ENCODE results near the gene BRCA1. TPM values are rescaled to one million over a fixed set of nuclear protein-coding genes. Genes with fewer than 3 reads are reported as not detected.

BRCA1 gene
- 10 to 100 TPM in 1 of 4 donors, 1 to 10 TPM in 3; 2.4 to 10.9 (median 5.5) TPM for total RNA-seq

DNA sequence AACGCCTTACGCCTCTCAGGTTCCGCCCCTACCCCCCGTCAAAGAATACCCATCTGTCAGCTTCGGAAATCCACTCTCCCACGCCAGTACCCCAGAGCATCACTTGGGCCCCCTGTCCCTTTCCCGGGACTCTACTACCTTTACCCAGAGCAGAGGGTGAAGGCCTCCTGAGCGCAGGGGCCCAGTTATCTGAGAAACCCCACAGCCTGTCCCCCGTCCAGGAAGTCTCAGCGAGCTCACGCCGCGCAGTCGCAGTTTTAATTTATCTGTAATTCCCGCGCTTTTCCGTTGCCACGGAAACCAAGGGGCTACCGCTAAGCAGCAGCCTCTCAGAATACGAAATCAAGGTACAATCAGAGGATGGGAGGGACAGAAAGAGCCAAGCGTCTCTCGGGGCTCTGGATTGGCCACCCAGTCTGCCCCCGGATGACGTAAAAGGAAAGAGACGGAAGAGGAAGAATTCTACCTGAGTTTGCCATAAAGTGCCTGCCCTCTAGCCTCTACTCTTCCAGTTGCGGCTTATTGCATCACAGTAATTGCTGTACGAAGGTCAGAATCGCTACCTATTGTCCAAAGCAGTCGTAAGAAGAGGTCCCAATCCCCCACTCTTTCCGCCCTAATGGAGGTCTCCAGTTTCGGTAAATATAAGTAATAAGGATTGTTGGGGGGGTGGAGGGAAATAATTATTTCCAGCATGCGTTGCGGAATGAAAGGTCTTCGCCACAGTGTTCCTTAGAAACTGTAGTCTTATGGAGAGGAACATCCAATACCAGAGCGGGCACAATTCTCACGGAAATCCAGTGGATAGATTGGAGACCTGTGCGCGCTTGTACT is at the start of gene BRCA1:
BRCA1 (minus strand) TSS at position 232 of the 834 bp plus-strand sequence. CDS start 1,268 bp downstream, outside the sequence.
- TF ChIP-seq, protein P1, sequence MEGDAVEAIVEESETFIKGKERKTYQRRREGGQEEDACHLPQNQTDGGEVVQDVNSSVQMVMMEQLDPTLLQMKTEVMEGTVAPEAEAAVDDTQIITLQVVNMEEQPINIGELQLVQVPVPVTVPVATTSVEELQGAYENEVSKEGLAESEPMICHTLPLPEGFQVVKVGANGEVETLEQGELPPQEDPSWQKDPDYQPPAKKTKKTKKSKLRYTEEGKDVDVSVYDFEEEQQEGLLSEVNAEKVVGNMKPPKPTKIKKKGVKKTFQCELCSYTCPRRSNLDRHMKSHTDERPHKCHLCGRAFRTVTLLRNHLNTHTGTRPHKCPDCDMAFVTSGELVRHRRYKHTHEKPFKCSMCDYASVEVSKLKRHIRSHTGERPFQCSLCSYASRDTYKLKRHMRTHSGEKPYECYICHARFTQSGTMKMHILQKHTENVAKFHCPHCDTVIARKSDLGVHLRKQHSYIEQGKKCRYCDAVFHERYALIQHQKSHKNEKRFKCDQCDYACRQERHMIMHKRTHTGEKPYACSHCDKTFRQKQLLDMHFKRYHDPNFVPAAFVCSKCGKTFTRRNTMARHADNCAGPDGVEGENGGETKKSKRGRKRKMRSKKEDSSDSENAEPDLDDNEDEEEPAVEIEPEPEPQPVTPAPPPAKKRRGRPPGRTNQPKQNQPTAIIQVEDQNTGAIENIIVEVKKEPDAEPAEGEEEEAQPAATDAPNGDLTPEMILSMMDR (IDR thresholded peaks at IDR 0.05; ENCODE audit: low read depth): no peak

DNA sequence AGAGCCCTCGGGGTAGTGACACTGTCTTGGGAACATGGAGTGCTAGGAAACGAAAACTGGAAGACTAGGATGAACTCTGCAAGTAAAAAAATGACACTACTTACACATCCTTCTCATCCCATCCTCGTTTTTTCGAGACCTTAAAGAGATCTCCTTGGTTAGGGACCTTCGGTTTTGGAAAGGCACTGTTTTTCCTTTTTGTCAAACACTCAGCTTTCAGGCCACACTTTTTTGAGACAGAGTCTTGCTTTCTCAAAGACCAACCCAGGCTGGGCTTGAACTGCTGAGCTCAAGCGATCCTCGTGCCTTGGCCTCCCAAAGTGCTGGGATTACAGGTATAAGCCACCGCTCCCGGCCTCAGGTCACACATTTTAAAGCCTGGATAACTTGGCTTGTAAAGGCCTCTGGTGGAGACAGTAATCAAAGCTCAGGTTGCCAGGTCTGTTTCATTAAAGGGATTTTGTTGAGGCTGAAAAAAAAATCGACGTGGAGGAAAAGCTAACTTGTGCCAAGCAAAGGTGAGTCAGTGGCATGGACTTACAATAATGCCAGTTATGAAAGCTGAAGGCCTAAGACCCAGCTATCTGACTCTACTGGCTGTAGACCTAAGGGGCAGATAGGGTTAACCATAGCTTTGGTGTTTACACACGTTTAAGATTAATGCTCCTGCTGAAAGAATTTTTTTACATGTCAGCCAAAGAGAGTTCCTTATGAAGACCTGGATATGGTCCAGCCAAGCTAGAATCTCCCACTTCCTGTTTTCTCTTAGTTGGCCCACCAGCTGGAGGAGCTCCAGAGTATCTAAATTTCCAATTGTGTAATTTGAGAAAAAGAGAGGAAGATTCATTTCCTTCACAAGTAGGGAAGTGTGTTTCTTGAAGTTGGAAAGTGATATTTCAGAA is 46.7 kb upstream of the BRCA1 start:
- TF ChIP-seq, protein P1 (IDR thresholded peaks at IDR 0.05; ENCODE audit: low read depth): no peak

DNA sequence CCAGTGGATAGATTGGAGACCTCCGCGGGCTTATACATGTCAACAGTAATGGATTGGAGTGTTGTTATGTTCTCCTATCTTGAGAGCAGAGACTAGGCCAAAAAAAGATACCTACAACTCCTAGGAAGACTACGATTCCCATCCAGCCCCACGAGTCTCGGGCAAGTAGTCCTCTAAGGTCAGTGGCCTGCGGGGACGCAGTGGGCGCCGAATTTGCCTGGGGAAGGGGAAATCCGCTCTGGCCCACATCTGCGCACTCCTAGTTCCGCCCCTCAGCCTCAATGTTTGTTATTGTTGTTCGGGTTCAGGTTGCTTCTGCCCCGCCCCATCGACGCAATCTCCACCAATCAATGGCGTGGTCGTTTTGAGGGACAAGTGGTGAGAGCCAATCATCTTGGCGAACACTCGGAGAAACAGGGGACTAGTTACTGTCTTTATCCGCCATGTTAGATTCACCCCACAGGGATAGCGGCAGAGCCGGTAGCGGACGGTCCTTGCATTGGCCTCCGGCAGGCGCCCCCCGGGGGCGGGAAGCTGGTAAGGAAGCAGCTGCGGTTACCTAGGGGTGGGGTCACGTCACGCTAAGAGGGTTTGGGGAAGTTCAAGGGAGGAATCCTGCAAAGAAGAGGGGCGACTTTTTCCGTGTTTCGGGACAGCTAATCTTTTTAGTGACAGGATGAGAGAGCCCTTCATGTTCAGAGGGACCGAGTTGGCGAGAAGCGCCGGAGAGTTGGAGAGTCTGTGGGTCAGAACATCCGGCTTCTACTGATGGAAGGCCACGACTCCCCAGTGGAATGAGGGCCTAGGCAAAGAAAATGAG is 45.8 kb upstream of the BRCA1 start, which contains the start of gene NBR1:
NBR1 (plus strand) TSS at position 449 of the 820 bp plus-strand sequence. CDS start 4,586 bp downstream, outside the sequence.
- TF ChIP-seq, protein P1 (IDR thresholded peaks at IDR 0.05; ENCODE audit: low read depth): no peak

DNA sequence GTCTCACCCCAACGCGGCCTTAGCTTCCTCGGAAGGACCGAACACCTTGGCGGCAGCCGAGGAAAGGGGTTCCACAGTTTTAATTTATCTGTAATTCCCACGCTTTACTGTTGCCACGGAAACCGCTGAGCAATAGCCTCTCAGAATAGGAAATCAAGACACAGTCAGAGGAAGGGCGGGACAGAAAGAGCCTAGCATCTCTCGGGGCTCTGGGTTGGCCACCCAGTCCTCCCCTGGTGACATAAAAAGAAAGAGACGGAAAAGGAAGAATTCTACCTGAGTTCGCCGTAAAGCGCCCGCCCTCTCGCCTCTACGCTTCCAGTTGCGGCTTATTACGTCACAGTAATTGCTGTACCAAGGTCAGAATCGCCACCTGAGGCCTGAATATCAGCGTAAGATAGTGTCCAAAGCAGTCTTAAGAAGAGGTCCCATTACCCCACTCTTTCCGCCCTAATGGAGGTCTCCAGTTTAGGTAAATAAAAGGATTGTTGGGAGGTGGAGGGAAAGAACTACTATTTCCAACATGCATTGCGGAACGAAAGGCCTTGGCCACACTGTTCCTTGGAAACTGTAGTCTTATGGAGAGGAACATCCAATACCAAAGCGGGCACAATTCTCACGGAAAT is 45.1 kb upstream of the BRCA1 start:
- TF ChIP-seq, protein P1 (IDR thresholded peaks at IDR 0.05; ENCODE audit: low read depth): no peak

DNA sequence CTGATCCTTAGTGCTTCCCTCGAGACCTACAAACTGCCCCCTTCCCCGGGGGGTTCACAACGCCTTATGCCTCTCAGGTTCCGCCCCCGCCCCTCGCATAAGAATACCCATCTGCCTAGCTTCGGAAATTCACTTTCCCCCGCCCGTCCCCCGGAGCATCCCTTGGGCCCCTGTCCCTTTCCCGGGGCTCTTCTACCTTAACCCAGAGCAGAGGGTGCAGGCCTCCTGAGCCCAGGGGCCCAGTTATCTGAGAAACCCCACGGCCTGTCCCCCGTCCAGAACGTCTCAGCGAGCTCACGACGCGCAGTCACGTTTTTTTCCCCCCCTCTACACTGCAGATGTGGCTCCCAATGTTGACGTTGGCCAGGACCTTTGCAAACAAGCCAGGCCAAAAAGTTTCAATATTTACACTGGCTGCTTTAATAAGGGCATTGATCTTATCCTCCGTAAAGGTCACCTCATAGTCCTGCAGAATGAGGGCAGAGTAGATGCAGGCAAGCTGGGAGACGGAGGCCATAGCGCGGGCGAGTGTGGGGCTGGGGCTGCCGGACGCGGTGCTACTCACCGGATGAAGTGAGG is 44.5 kb upstream of the BRCA1 start:
- TF ChIP-seq, protein P1 (IDR thresholded peaks at IDR 0.05; ENCODE audit: low read depth): no peak

DNA sequence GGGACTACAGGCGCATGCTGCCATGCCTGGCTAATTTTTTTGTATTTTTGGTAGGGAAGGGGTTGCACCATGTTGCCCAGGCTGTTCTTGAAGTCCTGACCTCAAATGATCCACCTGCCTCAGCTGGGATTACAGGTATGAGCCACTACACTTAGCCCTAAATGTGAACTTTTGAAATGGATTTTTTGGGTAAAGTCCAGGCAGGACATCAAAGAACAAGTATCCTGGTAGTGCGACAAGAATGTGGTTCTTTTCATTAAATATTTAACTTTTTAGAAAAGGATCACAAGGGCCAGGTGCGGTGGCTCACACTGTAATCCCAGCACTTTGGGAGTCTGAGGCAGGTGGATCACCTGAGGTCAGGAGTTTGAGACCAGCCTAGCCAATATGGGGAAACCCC is 30.5 kb upstream of the BRCA1 start:
- TF ChIP-seq, protein P1 (IDR thresholded peaks at IDR 0.05; ENCODE audit: low read depth): no peak
